Sigmoid colon (tissue), 7 donors: Measurements from ENCODE around the gene NRXN3. TPM values are rescaled to one million over a fixed set of nuclear protein-coding genes. Genes with fewer than 3 reads are reported as not detected.

ENCODE experiments used
- DNase-seq: peaks from one replicate; pipeline ENCODE4 v3.0.0-alpha.2; 2019
- H3K27ac ChIP-seq, 4 donors: fragments of 200-600 bp; sonication (generic); one replicate each; pipeline ENCODE4 v1.5.1; 2016 to 2019; ENCODE audit warnings: mild to moderate bottlenecking in 1 of 4
- H3K27me3 ChIP-seq, 3 donors: fragments of 200-600 bp; sonication (generic); one replicate each; pipeline ENCODE4 v1.5.1; 2019; ENCODE audit warnings: mild to moderate bottlenecking in 1 of 3
- H3K36me3 ChIP-seq, 4 donors: fragments of 200-600 bp; sonication (generic); one replicate each; pipeline ENCODE4 v1.5.1; 2016 to 2019
- H3K4me1 ChIP-seq, 4 donors: fragments of 200-600 bp; sonication (generic); one replicate each; pipeline ENCODE4 v1.5.1; 2017 to 2019
- H3K4me3 ChIP-seq, 4 donors: fragments of 200-600 bp; sonication (generic); one replicate each; pipeline ENCODE4 v1.5.1; 2017 to 2019; ENCODE audit warnings: mild to moderate bottlenecking in 2 of 4, moderate library complexity in 1 of 4
- H3K9me3 ChIP-seq, 4 donors: fragments of 200-600 bp in 3 of 4; sonication (generic) in 3 of 4; one replicate each; pipeline versions ENCODE4 v1.5.1 to v1.6.1; 2013 to 2019
- EP300 ChIP-seq, 4 donors: sonication (generic); formaldehyde crosslinking; IDR thresholded peaks; one replicate each; pipeline ENCODE4 v1.6.1; 2017; ENCODE audit warnings: antibody characterized with exemption in 4 of 4
- POLR2A ChIP-seq, 2 donors: fragments of 450-650 bp; IDR thresholded peaks; one replicate each; pipeline ENCODE4 v1.6.1; 2016; ENCODE audit warnings: antibody characterized with exemption in 2 of 2, mild to moderate bottlenecking in 2 of 2, moderate library complexity in 2 of 2
- POLR2AphosphoS5 ChIP-seq, 4 donors: sonication (generic); formaldehyde crosslinking; IDR thresholded peaks; one replicate each; pipeline ENCODE4 v1.6.1; 2017; ENCODE audit warnings: antibody characterized with exemption in 4 of 4
- WGBS, 2 donors: extraction: QIAGEN DNeasy Blood & Tissue Kit; methylation state at CpG; one replicate each; pipeline ENCODE4 v1.1.7; 2013; 5-methylcytosine and 5-hydroxymethylcytosine counted together
- intact Hi-C: fragments of 100-400 bp; cut with DNase I; formaldehyde crosslinking; loops from one replicate; pipeline ENCODE4 v1.15.1; 2023
- polyA plus RNA-seq, 3 donors: library from polyadenylated mRNA; stranded (reverse); fragments of 200-250 nt; gene quantifications; one replicate each; pipeline ENCODE4 v1.2.3, GENCODE V29; 2013
- total RNA-seq, 4 donors: library from RNA; depleted of rRNA; stranded (reverse); fragments of >200 nt; gene quantifications; one replicate each; pipeline ENCODE4 v1.1.0, GENCODE V29; 2016
- TF ChIP-seq, protein P1 (sequence below), 4 experiments: fragments of 450-650 bp in 3 of 4; fragments of 200-600 bp in 1 of 4; IDR thresholded peaks; one replicate each; pipeline ENCODE4 v1.5.1; 2016 to 2019; ENCODE audit warnings: antibody characterized with exemption in 4 of 4, mild to moderate bottlenecking in 3 of 4, moderate library complexity in 2 of 4
- donor health status: healthy with polysubstance abuse.
- donor health status: Bipolar disorder and iron deficiency.
- donor health status: healthy.

Gene NRXN3
- total and polyA plus RNA-seq, 7 donors: 0.23 to 46.3 (median 23.2) TPM

DNA sequence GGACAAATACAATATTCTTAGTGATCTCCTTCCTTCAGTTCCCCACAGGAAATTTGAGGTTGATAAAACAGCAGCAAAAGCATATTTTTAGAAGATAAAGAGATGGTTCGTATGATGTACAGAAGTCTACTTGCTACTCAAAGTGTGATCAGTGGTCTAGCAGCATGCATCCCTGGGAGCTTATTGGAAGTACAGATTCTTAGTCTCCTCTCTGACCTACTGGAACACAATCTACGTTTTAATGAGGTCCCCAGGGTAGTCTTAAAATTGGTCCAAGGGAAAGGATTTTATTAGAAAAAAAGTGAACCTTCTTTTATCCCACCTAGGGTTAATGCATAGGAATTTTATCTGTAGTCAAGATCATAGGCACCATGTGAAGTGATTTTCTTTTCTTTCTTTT, 703.4 kb downstream of the NRXN3 start:
- no peaks in the 10 kb centered on the region for H3K4me1 ChIP-seq
- H3K27me3 ChIP-seq: no peaks in the 10 kb centered on the region
- no peaks in the 10 kb centered on the region for H3K9me3 ChIP-seq
- H3K36me3 ChIP-seq: no peaks in the 10 kb centered on the region
- TF ChIP-seq POLR2AphosphoS5 (IDR thresholded peaks at IDR 0.05) (no peak), POLR2A (IDR thresholded peaks at IDR 0.05) (no peak), EP300 (IDR thresholded peaks at IDR 0.05) (no peak)
- TF ChIP-seq, protein P1, sequence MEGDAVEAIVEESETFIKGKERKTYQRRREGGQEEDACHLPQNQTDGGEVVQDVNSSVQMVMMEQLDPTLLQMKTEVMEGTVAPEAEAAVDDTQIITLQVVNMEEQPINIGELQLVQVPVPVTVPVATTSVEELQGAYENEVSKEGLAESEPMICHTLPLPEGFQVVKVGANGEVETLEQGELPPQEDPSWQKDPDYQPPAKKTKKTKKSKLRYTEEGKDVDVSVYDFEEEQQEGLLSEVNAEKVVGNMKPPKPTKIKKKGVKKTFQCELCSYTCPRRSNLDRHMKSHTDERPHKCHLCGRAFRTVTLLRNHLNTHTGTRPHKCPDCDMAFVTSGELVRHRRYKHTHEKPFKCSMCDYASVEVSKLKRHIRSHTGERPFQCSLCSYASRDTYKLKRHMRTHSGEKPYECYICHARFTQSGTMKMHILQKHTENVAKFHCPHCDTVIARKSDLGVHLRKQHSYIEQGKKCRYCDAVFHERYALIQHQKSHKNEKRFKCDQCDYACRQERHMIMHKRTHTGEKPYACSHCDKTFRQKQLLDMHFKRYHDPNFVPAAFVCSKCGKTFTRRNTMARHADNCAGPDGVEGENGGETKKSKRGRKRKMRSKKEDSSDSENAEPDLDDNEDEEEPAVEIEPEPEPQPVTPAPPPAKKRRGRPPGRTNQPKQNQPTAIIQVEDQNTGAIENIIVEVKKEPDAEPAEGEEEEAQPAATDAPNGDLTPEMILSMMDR (IDR thresholded peaks at IDR 0.05): no peak
- DNase-seq: no peak
- H3K4me3 ChIP-seq: no peak overlapping the region
- 54 to 56% methylated on average over 2 of the region's 2 CpGs for WGBS, 2 donors
- H3K27ac ChIP-seq: no peak overlapping the region
- intact Hi-C loops: no loop called here

DNA sequence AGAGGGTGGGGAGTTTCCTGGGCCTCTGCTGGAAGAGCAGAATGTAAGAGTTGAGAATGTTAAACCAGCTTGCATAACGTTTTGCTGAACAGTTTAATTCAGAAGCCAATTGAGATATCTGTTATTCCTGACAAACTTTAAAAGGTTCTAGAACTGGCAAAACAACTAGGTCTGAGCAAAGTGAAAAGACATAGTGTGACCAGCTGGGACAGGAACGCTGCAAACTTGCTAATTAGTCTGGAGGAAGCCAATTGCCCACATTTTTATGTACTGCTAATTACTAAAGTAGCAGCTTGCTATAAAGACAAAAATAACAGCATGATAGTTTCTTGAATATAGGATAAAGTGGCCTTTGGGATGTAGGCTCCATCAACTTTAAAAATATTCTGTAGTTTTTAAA, 704.9 kb downstream of the NRXN3 start:
- 28 to 37% methylated on average over 2 of the region's 2 CpGs for WGBS, 2 donors
- H3K4me3 ChIP-seq: no peak overlapping the region
- TF ChIP-seq, protein P1 (IDR thresholded peaks at IDR 0.05): no peak
- TF ChIP-seq POLR2AphosphoS5 (IDR thresholded peaks at IDR 0.05): no peak
- no peak for TF ChIP-seq EP300 (IDR thresholded peaks at IDR 0.05)
- TF ChIP-seq POLR2A (IDR thresholded peaks at IDR 0.05): no peak
- H3K9me3 ChIP-seq: no peaks in the 10 kb centered on the region
- H3K27ac ChIP-seq: no peak overlapping the region
- no peaks in the 10 kb centered on the region for H3K36me3 ChIP-seq
- no peak for DNase-seq
- H3K4me1 ChIP-seq: no peaks in the 10 kb centered on the region
- intact Hi-C loops: no loop called here
- H3K27me3 ChIP-seq: no peaks in the 10 kb centered on the region

- Histone ChIP-seq H3K27me3 (no peaks in the 10 kb centered on the region), H3K36me3 (no peaks in the 10 kb centered on the region), H3K27ac (no peak overlapping the region), H3K9me3 (no peaks in the 10 kb centered on the region), H3K4me3 (no peak overlapping the region), H3K4me1 (no peaks in the 10 kb centered on the region)
- intact Hi-C loops: no loop called here
- no peak for TF ChIP-seq POLR2AphosphoS5 (IDR thresholded peaks at IDR 0.05)
- TF ChIP-seq EP300 (IDR thresholded peaks at IDR 0.05): no peak
- TF ChIP-seq, protein P1 (IDR thresholded peaks at IDR 0.05): no peak
- TF ChIP-seq POLR2A (IDR thresholded peaks at IDR 0.05): no peak
- no peak for DNase-seq
Measured at GRCh38 chr14:78885884-78886283, 715.7 kb downstream of the NRXN3 start.

DNA sequence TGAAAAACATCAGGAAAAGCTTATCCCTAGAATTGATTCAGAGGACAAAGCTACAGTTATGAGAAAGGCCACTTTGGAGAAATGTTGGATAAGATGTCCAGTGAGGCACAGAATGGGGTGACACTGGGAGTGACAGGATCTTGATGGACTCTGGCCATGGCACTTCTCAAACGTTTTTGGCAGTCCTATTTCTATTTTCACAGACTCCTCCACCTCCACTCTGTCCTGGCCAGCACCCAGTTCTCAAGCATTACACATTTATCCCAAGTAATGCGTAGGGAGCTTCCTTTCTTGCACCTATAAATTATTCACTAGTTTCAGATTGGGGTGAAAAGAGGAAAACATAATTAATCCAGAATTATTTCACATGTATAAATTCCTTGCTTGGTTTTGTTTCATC, 727.3 kb downstream of the NRXN3 start:
- Histone ChIP-seq H3K27ac (no peak overlapping the region), H3K27me3 (no peaks in the 10 kb centered on the region), H3K4me1 (no peaks in the 10 kb centered on the region), H3K36me3 (no peaks in the 10 kb centered on the region), H3K4me3 (no peak overlapping the region), H3K9me3 (peaks cover 0 to 3% (median 0%) of the 10 kb centered on the region in 4 donors)
- intact Hi-C loops: no loop called here
- TF ChIP-seq EP300 (IDR thresholded peaks at IDR 0.05) (no peak), POLR2A (IDR thresholded peaks at IDR 0.05) (no peak), POLR2AphosphoS5 (IDR thresholded peaks at IDR 0.05) (no peak)
- TF ChIP-seq, protein P1 (IDR thresholded peaks at IDR 0.05): no peak
- 43 to 50% methylated on average over 2 of the region's 2 CpGs for WGBS, 2 donors
- DNase-seq: no peak

GRCh38 chr14:78902010-78902623, 731.9 kb downstream of the NRXN3 start:
- Histone ChIP-seq H3K9me3 (no peaks in the 10 kb centered on the region), H3K4me1 (no peaks in the 10 kb centered on the region), H3K27ac (no peak overlapping the region), H3K4me3 (no peak overlapping the region), H3K36me3 (no peaks in the 10 kb centered on the region), H3K27me3 (no peaks in the 10 kb centered on the region)
- DNase-seq: no peak
- intact Hi-C loops: no loop called here
- TF ChIP-seq, protein P1 (IDR thresholded peaks at IDR 0.05): no peak
- TF ChIP-seq POLR2AphosphoS5 (IDR thresholded peaks at IDR 0.05): no peak
- TF ChIP-seq POLR2A (IDR thresholded peaks at IDR 0.05): no peak
- TF ChIP-seq EP300 (IDR thresholded peaks at IDR 0.05): no peak
- WGBS, 2 donors: 8 to 10% methylated on average over 5 of the region's 5 CpGs
